Right cardiac atrium (tissue), 5 donors: ENCODE measurements around the gene IGFBP4. TPM values are rescaled to one million over a fixed set of nuclear protein-coding genes. Genes with fewer than 3 reads are reported as not detected.

Experiments used
- ATAC-seq, 2 donors: fragments of 200-7000 bp; cut with Tn5 transposase; one replicate each; pipeline versions ENCODE4 v1.8.0 to v1.9.1; 2020; ENCODE audit warnings: moderate library complexity in 2 of 2, mild to moderate bottlenecking in 1 of 2
- DNase-seq, 3 donors: peaks; one replicate each; pipeline ENCODE4 v3.0.0-alpha.2; 2020
- H3K27ac ChIP-seq: one replicate; pipeline ENCODE4 v1.5.1; 2013; ENCODE audit warnings: mild to moderate bottlenecking, low read length, control low read depth, moderate library complexity
- H3K27me3 ChIP-seq: one replicate; pipeline ENCODE4 v1.6.1; 2013; ENCODE audit not compliant: control insufficient read depth, insufficient read depth
- H3K4me1 ChIP-seq: one replicate; pipeline ENCODE4 v1.6.1; 2013; ENCODE audit warnings: low read length; ENCODE audit not compliant: control insufficient read depth, insufficient read depth
- H3K4me3 ChIP-seq: one replicate; pipeline ENCODE4 v1.5.1; 2013; ENCODE audit warnings: low read length, control low read depth
- H3K9me3 ChIP-seq: one replicate; pipeline ENCODE4 v1.6.1; 2013; ENCODE audit warnings: low read length; ENCODE audit not compliant: control insufficient read depth
- WGBS: extraction: QIAGEN DNeasy Blood & Tissue Kit; methylation state at CpG from one replicate; pipeline ENCODE4 v1.1.7; 2013; 5-methylcytosine and 5-hydroxymethylcytosine counted together
- intact Hi-C, 4 donors: fragments of 100-400 bp; cut with DNase I; formaldehyde crosslinking; loops; one replicate each; pipeline versions ENCODE4 v1.11.0 to v1.14.0; 2022 to 2023
- polyA plus RNA-seq: library from polyadenylated mRNA; stranded (reverse); fragments of 200-250 nt; gene quantifications from one replicate; pipeline ENCODE4 v1.2.3, GENCODE V29; 2013
- total RNA-seq, 4 donors: library from RNA; stranded (reverse); fragmentation: NEBNext Ultra II Directional; extraction: Animal tissue kit (Norgen Biotek cat#: 25700); gene quantifications; one replicate each; pipeline ENCODE4 v1.2.1, GENCODE V29; 2021
- donor health status: healthy with polysubstance abuse.
- donor health status: DM: no; HTN: yes; CAD: no.
- donor health status: DM: no; HTN: no; CAD: no.
- donor health status: DM: no; HTN: yes; CAD: no; lungs with severe emphysema.
- donor health status: DM: yes; HTN: yes; CAD: no.

Gene IGFBP4
- total and polyA plus RNA-seq, 5 donors = 159 to 510 (median 226) TPM

- WGBS = 94% methylated on average over 10 of the region's 10 CpGs
- Histone ChIP-seq H3K4me1 (peaks cover 7% of the 10 kb centered on the region), H3K4me3 (no peak overlapping the region), H3K9me3 (no peaks in the 10 kb centered on the region), H3K27me3 (no peaks in the 10 kb centered on the region), H3K27ac (no peak overlapping the region)
- intact Hi-C loops = no loop called here
- no peak for DNase-seq
- ATAC-seq = no peak
Observed at GRCh38 chr17:40430272-40431230, 12.7 kb upstream of the IGFBP4 start.

- Histone ChIP-seq H3K9me3 (no peaks in the 10 kb centered on the region), H3K4me3 (no peak overlapping the region), H3K27me3 (no peaks in the 10 kb centered on the region), H3K27ac (no peak overlapping the region), H3K4me1 (peaks cover 7% of the 10 kb centered on the region)
- intact Hi-C loops = no loop called here
- DNase-seq = no peak
- WGBS = 94% methylated on average over 3 of the region's 3 CpGs
- ATAC-seq = no peak
Observed at GRCh38 chr17:40431231-40431602, 12.0 kb upstream of the IGFBP4 start.

DNA sequence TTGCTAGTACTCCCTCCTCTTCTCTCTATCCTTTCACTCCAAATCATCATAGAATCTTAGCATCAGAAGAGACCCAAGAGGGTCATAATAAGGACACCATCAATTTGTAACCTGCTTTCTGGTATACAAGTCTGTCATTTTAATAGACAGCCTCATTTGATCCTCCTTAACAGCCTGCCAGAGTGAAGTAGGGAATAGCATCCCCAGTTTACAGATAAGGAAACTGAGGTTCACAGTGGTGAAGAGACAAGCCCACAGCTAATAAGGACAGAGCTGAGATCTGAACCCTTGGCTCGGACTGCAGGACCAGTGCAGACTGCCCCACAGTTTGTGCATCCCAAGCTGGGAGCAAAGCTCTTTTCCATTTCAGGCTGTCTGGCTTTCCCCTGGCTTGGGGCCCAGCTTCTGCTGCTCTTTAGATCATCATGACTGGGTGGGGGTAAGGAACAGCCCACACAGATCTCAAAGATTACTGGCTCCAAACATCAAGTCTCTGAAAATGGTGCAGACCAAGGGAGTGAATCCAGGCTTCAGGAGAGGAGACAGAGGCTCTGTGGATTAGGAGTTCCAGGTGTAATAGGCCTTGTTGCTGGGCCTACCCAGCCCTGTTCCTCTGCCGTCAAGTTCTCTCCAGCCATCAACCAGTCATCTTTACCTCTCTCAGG, 10.3 kb upstream of the IGFBP4 start:
- intact Hi-C loops = no loop called here
- Histone ChIP-seq H3K4me3 (no peak overlapping the region), H3K27ac (no peak overlapping the region), H3K9me3 (no peaks in the 10 kb centered on the region), H3K4me1 (peaks cover 17% of the 10 kb centered on the region), H3K27me3 (no peaks in the 10 kb centered on the region)
- WGBS = 33% methylated on average over 2 of the region's 2 CpGs
- DNase-seq = peak in 1 of 3 donors; percentile 68
- peak; percentile 36 to 62 for ATAC-seq

DNA sequence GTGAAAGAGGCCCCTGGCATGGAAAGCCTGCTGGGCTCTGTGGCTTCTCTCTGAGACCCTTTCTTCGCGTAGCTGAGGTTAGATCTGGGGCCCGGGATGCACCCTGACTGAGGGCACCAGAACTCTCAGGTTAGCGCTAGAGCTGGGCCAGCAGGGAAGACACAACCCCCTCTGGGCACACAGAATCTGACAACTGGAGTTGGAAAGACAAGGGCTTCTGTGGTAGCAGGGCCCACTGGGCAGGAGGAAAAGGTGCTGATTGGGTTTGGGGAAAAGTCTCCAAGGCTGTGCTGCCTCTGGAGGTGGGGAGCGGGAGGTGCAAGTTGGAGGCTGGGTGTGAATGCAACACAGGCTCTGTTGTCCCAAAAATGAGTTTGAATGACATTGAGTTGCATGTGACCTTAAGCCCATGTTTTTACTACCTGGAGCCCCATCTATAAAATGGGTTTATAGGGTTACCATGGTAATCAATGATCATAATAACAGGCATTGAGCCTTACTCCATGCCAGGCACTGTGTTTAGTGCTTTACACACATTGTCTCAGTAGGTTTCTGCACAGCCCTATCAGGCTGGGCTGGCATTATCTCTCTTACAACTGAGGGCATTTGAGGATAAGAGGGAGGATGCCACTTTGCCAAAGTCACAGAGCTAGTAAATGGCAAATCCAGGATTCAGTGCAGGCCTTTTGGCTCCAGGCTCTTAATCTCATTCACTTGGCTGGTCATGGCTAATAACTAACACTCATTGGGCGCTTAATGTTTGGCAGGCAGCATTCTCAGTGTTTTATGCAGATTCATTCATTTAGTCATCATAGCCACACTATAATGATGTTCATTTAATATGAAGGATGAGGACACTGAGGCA, 9.5 kb upstream of the IGFBP4 start:
- DNase-seq = no peak
- Histone ChIP-seq H3K27me3 (no peaks in the 10 kb centered on the region), H3K9me3 (no peaks in the 10 kb centered on the region), H3K27ac (no peak overlapping the region), H3K4me1 (peaks cover 17% of the 10 kb centered on the region), H3K4me3 (no peak overlapping the region)
- WGBS = 84% methylated on average over 6 of the region's 6 CpGs
- intact Hi-C loops = no loop called here
- peak in 1 of 2 donors; percentile 41 for ATAC-seq

- intact Hi-C loops = no loop called here
- no peak for ATAC-seq
- Histone ChIP-seq H3K27ac (no peak overlapping the region), H3K27me3 (no peaks in the 10 kb centered on the region), H3K9me3 (no peaks in the 10 kb centered on the region), H3K4me1 (peaks cover 17% of the 10 kb centered on the region), H3K4me3 (no peak overlapping the region)
- 48% methylated on average over 5 of the region's 5 CpGs for WGBS
- DNase-seq = no peak
Observed at GRCh38 chr17:40436636-40437035, 6.6 kb upstream of the IGFBP4 start.

DNA sequence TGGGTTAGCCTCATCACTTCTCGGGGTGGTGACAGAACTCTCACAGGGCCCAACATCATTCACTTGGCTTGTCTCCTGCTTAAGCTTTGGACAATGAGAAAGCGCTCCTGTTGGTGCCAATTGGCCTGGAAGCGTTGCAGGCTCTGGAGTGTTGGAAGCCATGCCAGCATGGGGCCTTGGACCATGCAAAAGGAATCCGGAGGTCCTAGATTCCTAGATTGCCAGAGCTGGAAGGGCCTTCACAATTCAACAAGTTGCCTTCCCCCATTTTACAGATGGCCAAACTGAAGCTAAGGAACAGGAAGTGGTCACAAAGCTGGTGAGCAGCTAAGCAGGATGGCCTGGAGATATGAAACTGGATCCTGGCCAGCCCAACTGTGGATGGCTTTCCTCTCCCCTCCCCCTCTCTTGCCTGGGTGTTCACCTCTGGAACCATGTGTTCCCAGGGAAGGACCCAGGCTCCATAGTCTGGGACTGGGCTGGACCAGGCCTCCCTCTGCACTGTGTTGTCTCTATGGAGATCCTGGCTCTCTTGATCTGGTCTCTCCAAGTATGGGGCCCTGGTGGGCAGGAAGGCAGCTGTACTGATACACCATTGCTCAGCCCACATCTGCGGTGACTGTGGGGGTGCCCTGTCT, 6.0 kb upstream of the IGFBP4 start:
- DNase-seq = peak in 1 of 3 donors; percentile 61
- 59% methylated on average over 5 of the region's 5 CpGs for whole genome bisulfite sequencing

GRCh38 chr17:40440166-40440565, 3.1 kb upstream of the IGFBP4 start:
- Histone ChIP-seq H3K27me3 (no peaks in the 10 kb centered on the region), H3K4me1 (peaks cover 10% of the 10 kb centered on the region), H3K9me3 (no peaks in the 10 kb centered on the region), H3K4me3 (no peak overlapping the region), H3K27ac (no peak overlapping the region)
- intact Hi-C loops = loop anchor here (2.0 to 10.0 kb wide), 6 partner anchors 37 to 121 kb away; no protein-coding TSS in a partner anchor
- no peak for ATAC-seq
- 76% methylated on average over 4 of the region's 4 CpGs for WGBS
- peak in 1 of 3 donors; percentile 11 for DNase-seq

More for the DNA sequence above, 6.0 kb upstream of the IGFBP4 start:
- Histone ChIP-seq H3K27me3 (no peaks in the 10 kb centered on the region), H3K4me3 (no peak overlapping the region), H3K27ac (no peak overlapping the region), H3K9me3 (no peaks in the 10 kb centered on the region), H3K4me1 (peaks cover 17% of the 10 kb centered on the region)
- peak; percentile 8 to 24 for ATAC-seq
- intact Hi-C loops = no loop called here

GRCh38 chr17:40442392-40443195, 656 bp upstream of the IGFBP4 start:
- peak; percentile 19 to 40 for ATAC-seq
- Histone ChIP-seq H3K27ac (peak overlapping the region; percentile 80), H3K27me3 (no peaks in the 10 kb centered on the region), H3K4me1 (peaks cover 7% of the 10 kb centered on the region), H3K9me3 (no peaks in the 10 kb centered on the region), H3K4me3 (peak overlapping the region; percentile 63)
- WGBS = 26% methylated on average over 29 of the region's 29 CpGs
- DNase-seq = peak; percentile 83 to 89 (median 89)
- intact Hi-C loops = loop anchor here (2.0 to 10.0 kb wide), 6 partner anchors 32 to 115 kb away; no protein-coding TSS in a partner anchor

GRCh38 chr17:40443988-40444899, 994 bp downstream of the IGFBP4 start:
- intact Hi-C loops = loop anchor here (2.0 to 10.0 kb wide), 6 partner anchors 31 to 113 kb away; no protein-coding TSS in a partner anchor
- peaks cover 15% of the 10 kb centered on the region for H3K4me1 ChIP-seq
- 12% methylated on average over 15 of the region's 15 CpGs for WGBS
- peak overlapping the region; percentile 63 for H3K4me3 ChIP-seq
- no peaks in the 10 kb centered on the region for H3K27me3 ChIP-seq
- no peaks in the 10 kb centered on the region for H3K9me3 ChIP-seq
- peak in 1 of 3 donors; percentile 57 for DNase-seq
- ATAC-seq = no peak
- H3K27ac ChIP-seq = peak overlapping the region; percentile 80
